ENCODE measurements around the gene JOSD1. TPM values are rescaled to one million over a fixed set of nuclear protein-coding genes. Genes with fewer than 3 reads are reported as not detected.

JOSD1 gene
- total and polyA plus RNA-seq, 10 of the 15 experiments (the other 5 are each of a cell fraction or from before 2014, with no cell fraction given): 6.2 to 54.6 (median 40.5) TPM

- BruUV-seq (replicated peaks): no TSS peak
- Histone ChIP-seq H3K27me3 (replicated peaks in 1 of 2; ENCODE audit: control insufficient read depth in 2 of 2, insufficient read depth in 2 of 2, low read length in 1 of 2) (no peaks in the 10 kb centered on the region), H3K4me3 (no peak overlapping the region), H3K9ac (ENCODE audit: control insufficient read depth, insufficient read depth, low read length) (no peak overlapping the region), H4K20me1 (ENCODE audit: control insufficient read depth, insufficient read depth) (peaks cover 12% of the 10 kb centered on the region), H3K4me2 (ENCODE audit: control insufficient read depth, insufficient read depth) (no peak overlapping the region), H3K79me2 (ENCODE audit: control insufficient read depth, insufficient read depth, low read length) (peaks cover 31% of the 10 kb centered on the region), H3K4me1 (ENCODE audit: control insufficient read depth, insufficient read depth, low read length) (no peaks in the 10 kb centered on the region; the same call in 1 of the 2 replicates), H2AFZ (ENCODE audit: control insufficient read depth, low read depth, low read length) (no peak overlapping the region), H3K27ac (ENCODE audit: control insufficient read depth, insufficient read depth) (no peak overlapping the region), H3K9me3 (replicated peaks; ENCODE audit: control insufficient read depth, insufficient read depth, low read length) (no peaks in the 10 kb centered on the region), H3K36me3 (ENCODE audit: control insufficient read depth in 2 of 2, insufficient read depth in 2 of 2, low read length in 1 of 2) (peaks cover 26 to 42% of the 10 kb centered on the region in 2 experiments)
- SMC1A ChIA-PET (ENCODE audit: uncharacterized antibody, unreplicated experiment): no interaction called here
- WGBS (ENCODE audit: insufficient coverage, insufficient replicate concordance, low lambda C conversion rate, missing lambda C conversion rate): 95% methylated on average over 9 of the region's 9 CpGs
- CTCF ChIA-PET: no interaction called here
- TF ChIP-seq ZZZ3 (IDR thresholded peaks at IDR 0.05; ENCODE audit: control insufficient read depth, insufficient read length, low read depth) (no peak), JUND (IDR thresholded peaks at IDR 0.05; ENCODE audit: low read depth, low read length) (no peak), CBX5 (IDR thresholded peaks at IDR 0.05; ENCODE audit: low read depth) (no peak), RAD21 (IDR thresholded peaks at IDR 0.05; ENCODE audit: insufficient read depth, low read depth, low read length) (no peak), SMAD1 (IDR thresholded peaks at IDR 0.05; ENCODE audit: low read depth, partially characterized antibody) (no peak), RBBP5 (conservative IDR thresholded peaks at IDR 0.05) (no peak), NFIC (IDR thresholded peaks at IDR 0.05; ENCODE audit: low read depth, low read length) (no peak), MYC (IDR thresholded peaks at IDR 0.05; ENCODE audit: insufficient read depth, insufficient read length, insufficient replicate concordance, low read length, severe bottlenecking) (no peak), LARP7 (IDR thresholded peaks at IDR 0.05) (no peak), KLF5 (IDR thresholded peaks at IDR 0.05; ENCODE audit: partially characterized antibody) (no peak), GABPA (IDR thresholded peaks at IDR 0.05; ENCODE audit: low read depth) (no peak), NBN (IDR thresholded peaks at IDR 0.05) (no peak)
- intact Hi-C loops (cut with micrococcal nuclease; ENCODE audit: unreplicated experiment): no loop called here
- FAIRE-seq (no peak), DNase-seq (ENCODE audit: low read depth, low spot score) (no peak), ATAC-seq (no peak)
- in situ Hi-C loops (cut with MboI): no loop called here
- POLR2A ChIA-PET: no interaction called here
- RAD21 ChIA-PET (ENCODE audit: unreplicated experiment): no interaction called here
Observed at GRCh38 chr22:38716826-38717225, 16.1 kb upstream of the JOSD1 start.
